Measurements from ENCODE around the gene TRIM52. TPM values are rescaled to one million over a fixed set of nuclear protein-coding genes. Genes with fewer than 3 reads are reported as not detected.

TRIM52 gene
- total RNA-seq, 1 experiment from 2014 or later, result 15.2 TPM

DNA sequence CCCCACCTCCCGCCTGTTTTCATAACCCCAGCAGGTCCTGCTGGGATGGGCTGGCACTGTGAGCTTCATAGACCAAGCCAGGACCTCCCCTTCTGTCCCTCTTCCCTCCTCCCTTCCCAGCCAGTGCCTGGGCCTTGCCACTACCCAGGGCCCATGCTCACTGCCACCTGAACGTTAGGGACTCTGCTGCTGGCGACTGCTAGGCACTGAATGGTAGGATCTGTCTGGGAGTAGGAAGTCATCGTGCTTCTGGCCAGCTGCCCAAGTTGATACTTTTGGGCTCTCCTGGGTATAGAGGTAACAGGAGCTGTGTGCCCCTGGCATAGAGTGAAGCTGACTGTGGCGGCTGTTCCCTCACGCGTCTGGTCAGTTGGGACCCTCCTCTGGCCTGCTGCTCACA lies 29.5 kb downstream of the TRIM52 start:
- H3K36me3 ChIP-seq (ENCODE audit: low read depth), result peaks cover 29% of the 10 kb centered on the region
- no peak overlapping the region for H2AFZ ChIP-seq
- ChIA-PET POLR2A (ENCODE audit: unreplicated experiment) (no interaction called here), CTCF (no interaction called here)
- BruUV-seq (replicated peaks), result no TSS peak
- no peak overlapping the region for H3K4me2 ChIP-seq
- H3K4me1 ChIP-seq (replicated peaks; ENCODE audit: insufficient read depth), result no peaks in the 10 kb centered on the region
- intact Hi-C loops (cut with micrococcal nuclease; ENCODE audit: unreplicated experiment), result no loop called here
- H3K79me2 ChIP-seq (ENCODE audit: low read depth), result peaks cover 16% of the 10 kb centered on the region
- no peaks in the 10 kb centered on the region for H3K9me3 ChIP-seq (ENCODE audit: insufficient read depth, low read depth)
- H3K4me3 ChIP-seq, result no peak overlapping the region
- TF ChIP-seq, protein P1, sequence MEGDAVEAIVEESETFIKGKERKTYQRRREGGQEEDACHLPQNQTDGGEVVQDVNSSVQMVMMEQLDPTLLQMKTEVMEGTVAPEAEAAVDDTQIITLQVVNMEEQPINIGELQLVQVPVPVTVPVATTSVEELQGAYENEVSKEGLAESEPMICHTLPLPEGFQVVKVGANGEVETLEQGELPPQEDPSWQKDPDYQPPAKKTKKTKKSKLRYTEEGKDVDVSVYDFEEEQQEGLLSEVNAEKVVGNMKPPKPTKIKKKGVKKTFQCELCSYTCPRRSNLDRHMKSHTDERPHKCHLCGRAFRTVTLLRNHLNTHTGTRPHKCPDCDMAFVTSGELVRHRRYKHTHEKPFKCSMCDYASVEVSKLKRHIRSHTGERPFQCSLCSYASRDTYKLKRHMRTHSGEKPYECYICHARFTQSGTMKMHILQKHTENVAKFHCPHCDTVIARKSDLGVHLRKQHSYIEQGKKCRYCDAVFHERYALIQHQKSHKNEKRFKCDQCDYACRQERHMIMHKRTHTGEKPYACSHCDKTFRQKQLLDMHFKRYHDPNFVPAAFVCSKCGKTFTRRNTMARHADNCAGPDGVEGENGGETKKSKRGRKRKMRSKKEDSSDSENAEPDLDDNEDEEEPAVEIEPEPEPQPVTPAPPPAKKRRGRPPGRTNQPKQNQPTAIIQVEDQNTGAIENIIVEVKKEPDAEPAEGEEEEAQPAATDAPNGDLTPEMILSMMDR (conservative IDR thresholded peaks at IDR 0.05), result no peak
- TF ChIP-seq EZH2 (IDR thresholded peaks at IDR 0.05; ENCODE audit: low read depth), result no peak
- no peaks in the 10 kb centered on the region for H3K9me2 ChIP-seq (ENCODE audit: insufficient read depth)
- H4K20me1 ChIP-seq (ENCODE audit: insufficient read depth), result peaks cover 15% of the 10 kb centered on the region; the same call in 1 of the 2 replicates
- DNase-seq, result no peak
- H3K27me3 ChIP-seq (ENCODE audit: insufficient read depth, low read depth), result no peaks in the 10 kb centered on the region
- H3K27ac ChIP-seq, result no peak overlapping the region
- peaks cover 47% of the 10 kb centered on the region for H3F3A ChIP-seq (ENCODE audit: insufficient read depth, low read depth)

DNA sequence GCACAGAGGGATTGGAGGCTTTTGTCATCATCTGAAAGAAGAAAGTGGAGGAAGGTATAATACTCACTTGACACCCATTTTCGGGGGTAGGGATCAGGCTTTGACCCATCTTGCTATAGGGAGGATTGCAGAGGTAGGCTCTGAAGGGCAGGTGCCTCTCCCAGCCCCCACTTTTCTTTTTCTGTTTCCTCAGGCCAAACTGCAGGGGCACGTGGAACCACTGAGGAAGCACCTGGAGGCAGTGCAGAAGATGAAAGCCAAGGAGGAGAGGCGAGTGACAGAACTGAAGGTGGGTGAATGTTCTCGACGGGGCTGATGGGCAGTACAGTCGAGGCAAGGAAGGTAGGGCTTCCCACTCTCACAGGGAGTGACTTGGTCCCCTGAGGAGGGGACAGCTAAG lies 30.4 kb downstream of the TRIM52 start:
- Histone ChIP-seq H3K9me3 (ENCODE audit: insufficient read depth, low read depth) (no peaks in the 10 kb centered on the region), H3K36me3 (ENCODE audit: low read depth) (peaks cover 21% of the 10 kb centered on the region), H3K79me2 (ENCODE audit: low read depth) (peaks cover 25% of the 10 kb centered on the region), H3K27me3 (ENCODE audit: insufficient read depth, low read depth) (no peaks in the 10 kb centered on the region), H3K4me1 (replicated peaks; ENCODE audit: insufficient read depth) (0 out of 2 replicates have a peak, but pooled peaks cover 1% of the 10 kb centered on the region), H3F3A (ENCODE audit: insufficient read depth, low read depth) (peaks cover 38% of the 10 kb centered on the region), H3K9me2 (ENCODE audit: insufficient read depth) (no peaks in the 10 kb centered on the region), H3K4me2 (no peak overlapping the region), H3K4me3 (no peak overlapping the region), H4K20me1 (ENCODE audit: insufficient read depth) (peaks cover 6% of the 10 kb centered on the region; the same call in 1 of the 2 replicates), H3K27ac (no peak overlapping the region), H2AFZ (no peak overlapping the region)
- POLR2A ChIA-PET (ENCODE audit: unreplicated experiment), result no interaction called here
- intact Hi-C loops (cut with micrococcal nuclease; ENCODE audit: unreplicated experiment), result no loop called here
- no TSS peak for BruUV-seq (replicated peaks)
- no peak for DNase-seq
- CTCF ChIA-PET, result no interaction called here
- TF ChIP-seq, protein P1 (conservative IDR thresholded peaks at IDR 0.05), result no peak
- TF ChIP-seq EZH2 (IDR thresholded peaks at IDR 0.05; ENCODE audit: low read depth), result no peak

GRCh38 chr5:181229996-181230395 lies 30.9 kb downstream of the TRIM52 start:
- Histone ChIP-seq H2AFZ (no peak overlapping the region), H3K4me3 (no peak overlapping the region), H3K4me2 (no peak overlapping the region), H3K27ac (no peak overlapping the region), H3K9me2 (ENCODE audit: insufficient read depth) (no peaks in the 10 kb centered on the region), H3K9me3 (ENCODE audit: insufficient read depth, low read depth) (no peaks in the 10 kb centered on the region), H3F3A (ENCODE audit: insufficient read depth, low read depth) (peaks cover 35% of the 10 kb centered on the region), H4K20me1 (ENCODE audit: insufficient read depth) (peaks cover 3% of the 10 kb centered on the region; the same call in 1 of the 2 replicates), H3K79me2 (ENCODE audit: low read depth) (peaks cover 30% of the 10 kb centered on the region), H3K27me3 (ENCODE audit: insufficient read depth, low read depth) (no peaks in the 10 kb centered on the region), H3K36me3 (ENCODE audit: low read depth) (peaks cover 20% of the 10 kb centered on the region), H3K4me1 (replicated peaks; ENCODE audit: insufficient read depth) (0 out of 2 replicates have a peak, but pooled peaks cover 7% of the 10 kb centered on the region)
- CTCF ChIA-PET, result no interaction called here
- POLR2A ChIA-PET (ENCODE audit: unreplicated experiment), result no interaction called here
- intact Hi-C loops (cut with micrococcal nuclease; ENCODE audit: unreplicated experiment), result loop anchor here (10.0 kb wide), 1 partner anchor 425 kb away; the partner anchor contains the start of gene MGAT1
- DNase-seq, result no peak
- no peak for TF ChIP-seq EZH2 (IDR thresholded peaks at IDR 0.05; ENCODE audit: low read depth)
- TF ChIP-seq, protein P1 (conservative IDR thresholded peaks at IDR 0.05), result no peak
- no TSS peak for BruUV-seq (replicated peaks)

Measured in PC-9 (cell line).